A673 (cell line): ENCODE results near the gene LAMB4. TPM values are rescaled to one million over a fixed set of nuclear protein-coding genes. Genes with fewer than 3 reads are reported as not detected.

Source experiments
- BruUV-seq: library from RNA; stranded (reverse); fragments of 400-500 nt; replicated peaks from 2 replicates; lab custom pipeline; 2021; lab: Mats Ljungman, UMichigan
- CTCF ChIA-PET: fragments of 300-600 bp; sonication (Branson Sonifier 250); formaldehyde crosslinking; loops from one replicate; lab custom pipeline; 2022; ENCODE audit warnings: antibody characterized with exemption; lab: Charles Lee
- POLR2A ChIA-PET: fragments of 300-600 bp; sonication (Branson Sonifier 250); formaldehyde crosslinking; loops from one replicate; lab custom pipeline; 2022; ENCODE audit warnings: antibody characterized with exemption; ENCODE audit not compliant: low non-redundant PET; lab: Charles Lee
- DNase-seq: peaks from one replicate; pipeline ENCODE4 v3.0.0-alpha.2; 2015; ENCODE audit warnings: low spot score
- H3K27ac ChIP-seq: fragments of 200-600 bp; sonication (generic); 2 replicates; pipeline ENCODE4 v1.5.1; 2016; ENCODE audit warnings: mixed run types, low read depth, mild to moderate bottlenecking, mixed read lengths, antibody characterized with exemption, low read length; ENCODE audit not compliant: poor library complexity, severe bottlenecking
- H3K27me3 ChIP-seq: fragments of 200-600 bp; sonication (generic); replicated peaks from 2 replicates; pipeline ENCODE4 v1.6.1; 2017; ENCODE audit warnings: mixed run types, low read depth, mild to moderate bottlenecking, mixed read lengths, antibody characterized with exemption, low read length; ENCODE audit not compliant: insufficient read depth, poor library complexity
- H3K36me3 ChIP-seq: fragments of 200-600 bp; sonication (generic); 2 replicates; pipeline ENCODE4 v1.6.1; 2016; ENCODE audit warnings: mixed run types, mild to moderate bottlenecking, mixed read lengths, antibody characterized with exemption, low read length; ENCODE audit not compliant: insufficient read depth, poor library complexity, severe bottlenecking
- H3K4me1 ChIP-seq: fragments of 200-600 bp; sonication (generic); 2 replicates; pipeline ENCODE4 v1.6.1; 2017; ENCODE audit warnings: mixed run types, mild to moderate bottlenecking, mixed read lengths, antibody characterized with exemption, low read length; ENCODE audit not compliant: insufficient read depth, poor library complexity, severe bottlenecking
- H3K4me3 ChIP-seq: fragments of 200-600 bp; sonication (generic); 2 replicates; pipeline ENCODE4 v1.5.1; 2016; ENCODE audit warnings: low read depth, mixed run types, mild to moderate bottlenecking, mixed read lengths, low read length; ENCODE audit not compliant: poor library complexity, severe bottlenecking
- H3K9me3 ChIP-seq: fragments of 200-600 bp; sonication (generic); 2 replicates; pipeline ENCODE4 v1.6.1; 2016; ENCODE audit warnings: mixed run types, low read depth, mild to moderate bottlenecking, mixed read lengths, antibody characterized with exemption, low read length; ENCODE audit not compliant: poor library complexity, severe bottlenecking
- EZH2 ChIP-seq: fragments of 200-600 bp; sonication (generic); IDR thresholded peaks from 2 replicates; pipeline ENCODE4 v1.6.1; 2017; ENCODE audit warnings: borderline replicate concordance, low read depth, mild to moderate bottlenecking, mixed read lengths, antibody characterized with exemption, low read length; ENCODE audit not compliant: poor library complexity, severe bottlenecking
- intact Hi-C: fragments of 100-400 bp; cut with micrococcal nuclease; formaldehyde crosslinking; loops from one replicate; pipeline ENCODE4 v1.10.0; 2022; ENCODE audit not compliant: unreplicated experiment
- total RNA-seq: library from RNA; stranded (reverse); gene quantifications from 2 replicates; pipeline ENCODE4 v1.2.3, GENCODE V29; 2021
- TF ChIP-seq, protein P1 (sequence below): fragments of 300-800, 200-600 bp; sonication (generic); conservative IDR thresholded peaks from 2 replicates; pipeline ENCODE4 v1.5.1; 2017; ENCODE audit warnings: low read depth, mild to moderate bottlenecking, antibody characterized with exemption, low read length, moderate library complexity, mixed read lengths

The LAMB4 gene
- total RNA-seq, 1 experiment from 2014 or later: 0.21 TPM

DNA sequence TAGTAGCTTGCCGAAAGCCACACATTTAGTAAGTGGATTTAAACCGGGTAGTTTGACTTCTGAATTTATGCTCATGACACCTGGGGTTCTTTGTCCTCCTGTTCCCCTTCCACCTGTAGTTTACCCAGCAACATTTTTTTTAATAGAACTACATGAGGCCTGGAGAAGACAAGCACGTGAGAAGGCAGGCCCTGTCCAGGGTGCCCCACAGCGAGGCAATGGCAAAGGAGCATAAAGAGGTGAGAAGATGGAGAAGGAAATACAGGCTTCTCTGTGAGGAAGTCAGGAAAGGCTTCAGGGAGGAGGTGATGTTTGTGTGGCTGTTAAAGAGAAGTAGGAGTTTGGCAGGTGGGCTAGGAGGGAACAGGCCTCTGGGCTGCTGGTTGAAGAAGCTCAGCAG lies 76.9 kb downstream of the LAMB4 start:
- CTCF ChIA-PET: no interaction called here
- no peaks in the 10 kb centered on the region for H3K27me3 ChIP-seq
- no peak overlapping the region for H3K27ac ChIP-seq
- no TSS peak for BruUV-seq
- intact Hi-C loops: no loop called here
- no peak for TF ChIP-seq EZH2
- TF ChIP-seq, protein P1, sequence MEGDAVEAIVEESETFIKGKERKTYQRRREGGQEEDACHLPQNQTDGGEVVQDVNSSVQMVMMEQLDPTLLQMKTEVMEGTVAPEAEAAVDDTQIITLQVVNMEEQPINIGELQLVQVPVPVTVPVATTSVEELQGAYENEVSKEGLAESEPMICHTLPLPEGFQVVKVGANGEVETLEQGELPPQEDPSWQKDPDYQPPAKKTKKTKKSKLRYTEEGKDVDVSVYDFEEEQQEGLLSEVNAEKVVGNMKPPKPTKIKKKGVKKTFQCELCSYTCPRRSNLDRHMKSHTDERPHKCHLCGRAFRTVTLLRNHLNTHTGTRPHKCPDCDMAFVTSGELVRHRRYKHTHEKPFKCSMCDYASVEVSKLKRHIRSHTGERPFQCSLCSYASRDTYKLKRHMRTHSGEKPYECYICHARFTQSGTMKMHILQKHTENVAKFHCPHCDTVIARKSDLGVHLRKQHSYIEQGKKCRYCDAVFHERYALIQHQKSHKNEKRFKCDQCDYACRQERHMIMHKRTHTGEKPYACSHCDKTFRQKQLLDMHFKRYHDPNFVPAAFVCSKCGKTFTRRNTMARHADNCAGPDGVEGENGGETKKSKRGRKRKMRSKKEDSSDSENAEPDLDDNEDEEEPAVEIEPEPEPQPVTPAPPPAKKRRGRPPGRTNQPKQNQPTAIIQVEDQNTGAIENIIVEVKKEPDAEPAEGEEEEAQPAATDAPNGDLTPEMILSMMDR: no peak
- no peaks in the 10 kb centered on the region for H3K9me3 ChIP-seq
- H3K36me3 ChIP-seq: no peaks in the 10 kb centered on the region
- DNase-seq: no peak
- no peak overlapping the region for H3K4me3 ChIP-seq
- POLR2A ChIA-PET: no interaction called here
- no peaks in the 10 kb centered on the region for H3K4me1 ChIP-seq

DNA sequence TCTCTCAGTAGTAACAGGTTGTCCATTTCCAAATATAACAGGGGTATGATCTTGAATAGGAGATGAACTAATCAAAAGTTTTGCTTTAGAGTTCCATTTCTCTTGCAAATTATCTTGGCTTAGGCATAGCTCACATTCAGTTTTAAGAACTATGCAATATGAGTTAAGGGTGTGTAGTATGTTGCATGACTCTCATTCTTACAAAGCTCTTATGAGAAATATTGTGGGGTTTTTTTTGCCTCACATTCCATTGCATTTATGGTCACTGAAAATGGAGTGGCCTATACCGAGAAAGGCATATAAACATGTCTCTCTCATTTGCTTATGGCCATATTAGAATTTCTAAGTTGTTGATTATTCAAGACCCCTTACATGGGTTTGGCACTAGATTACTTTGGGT lies 78.7 kb downstream of the LAMB4 start:
- no peak overlapping the region for H3K27ac ChIP-seq
- H3K4me3 ChIP-seq: no peak overlapping the region
- H3K9me3 ChIP-seq: no peaks in the 10 kb centered on the region
- no TSS peak for BruUV-seq
- H3K4me1 ChIP-seq: no peaks in the 10 kb centered on the region
- ChIA-PET POLR2A (no interaction called here), CTCF (no interaction called here)
- no peak for TF ChIP-seq EZH2
- no peaks in the 10 kb centered on the region for H3K27me3 ChIP-seq
- DNase-seq: no peak
- H3K36me3 ChIP-seq: no peaks in the 10 kb centered on the region
- intact Hi-C loops: no loop called here

DNA sequence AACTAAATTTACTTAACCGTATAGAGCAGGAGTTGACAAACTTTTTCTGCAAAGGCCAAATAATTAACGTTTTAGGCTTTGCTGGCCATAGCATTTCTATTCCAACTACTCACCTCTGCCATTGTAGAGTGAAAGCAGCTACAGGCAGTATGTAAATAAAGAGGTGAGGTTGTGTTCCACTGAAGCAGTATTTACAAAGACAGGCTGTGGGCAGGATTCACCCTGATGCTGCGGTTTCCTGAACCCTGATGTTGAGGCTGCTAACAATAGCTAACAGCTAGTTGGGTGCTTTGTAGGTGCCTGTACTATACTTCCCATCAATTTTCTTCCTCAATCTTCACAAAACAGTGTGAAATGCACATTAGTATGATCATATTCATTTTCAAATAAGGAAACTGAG lies 80.2 kb downstream of the LAMB4 start:
- BruUV-seq: no TSS peak
- no peak for DNase-seq
- H3K27ac ChIP-seq: no peak overlapping the region
- H3K36me3 ChIP-seq: no peaks in the 10 kb centered on the region
- no peaks in the 10 kb centered on the region for H3K9me3 ChIP-seq
- H3K4me3 ChIP-seq: no peak overlapping the region
- TF ChIP-seq, protein P1: no peak
- no peak for TF ChIP-seq EZH2
- ChIA-PET POLR2A (no interaction called here), CTCF (no interaction called here)
- H3K27me3 ChIP-seq: no peaks in the 10 kb centered on the region
- intact Hi-C loops: no loop called here
- H3K4me1 ChIP-seq: no peaks in the 10 kb centered on the region

DNA sequence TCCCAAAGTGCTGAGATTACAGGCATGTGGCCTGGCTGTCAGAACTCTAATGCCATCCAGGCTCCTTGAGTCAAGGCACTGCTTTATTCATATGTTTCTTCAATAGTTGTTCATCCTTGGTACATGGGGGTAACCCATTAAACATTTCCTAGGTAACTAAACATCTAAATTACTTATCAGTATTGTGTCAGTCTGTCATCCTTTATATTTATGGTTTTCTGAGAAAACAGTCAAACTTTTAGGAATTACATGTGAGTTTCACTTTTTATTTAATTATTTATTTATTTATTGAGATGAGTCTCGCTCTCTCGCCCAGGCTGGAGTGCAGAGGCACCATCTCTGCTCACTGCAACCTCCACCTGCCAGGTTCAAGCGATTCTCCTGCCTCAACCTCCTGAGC lies 81.7 kb downstream of the LAMB4 start:
- no peaks in the 10 kb centered on the region for H3K36me3 ChIP-seq
- BruUV-seq: no TSS peak
- H3K4me3 ChIP-seq: no peak overlapping the region
- TF ChIP-seq, protein P1: no peak
- TF ChIP-seq EZH2: no peak
- H3K27ac ChIP-seq: no peak overlapping the region
- no peaks in the 10 kb centered on the region for H3K4me1 ChIP-seq
- ChIA-PET POLR2A (no interaction called here), CTCF (no interaction called here)
- no peaks in the 10 kb centered on the region for H3K9me3 ChIP-seq
- H3K27me3 ChIP-seq: no peaks in the 10 kb centered on the region
- intact Hi-C loops: no loop called here
- DNase-seq: no peak
